HEK293 (cell line): ENCODE results near the gene KDM4D.

Experiments used
- CTCF ChIP-seq: fragments of 450-650 bp; formaldehyde crosslinking; IDR thresholded peaks from 2 replicates; pipeline ENCODE4 v1.5.1; 2016; ENCODE audit warnings: missing biosample characterization, missing genetic modification characterization
- HOXA7 ChIP-seq: sonication (generic); formaldehyde crosslinking; IDR thresholded peaks from 2 replicates; pipeline ENCODE4 v1.8.1; 2022; ENCODE audit warnings: missing genetic modification reagents, borderline replicate concordance
- KLF10 ChIP-seq: fragments of 450-650 bp; IDR thresholded peaks from 2 replicates; pipeline ENCODE4 v1.5.1; 2018; ENCODE audit warnings: missing biosample characterization, mild to moderate bottlenecking, missing genetic modification characterization
- KLF17 ChIP-seq: fragments of 450-650 bp; formaldehyde crosslinking; IDR thresholded peaks from 2 replicates; pipeline ENCODE4 v1.5.1; 2016; ENCODE audit warnings: missing biosample characterization, missing genetic modification characterization
- MYNN ChIP-seq: fragments of 450-650 bp; formaldehyde crosslinking; IDR thresholded peaks from 2 replicates; pipeline ENCODE4 v1.5.1; 2016; ENCODE audit warnings: missing biosample characterization, missing genetic modification characterization, borderline replicate concordance
- REST ChIP-seq: fragments of 450-650 bp; formaldehyde crosslinking; IDR thresholded peaks from 2 replicates; pipeline ENCODE4 v1.5.1; 2016; ENCODE audit warnings: missing biosample characterization, missing genetic modification characterization
- SP7 ChIP-seq: fragments of 450-650 bp; formaldehyde crosslinking; IDR thresholded peaks from 2 replicates; pipeline ENCODE4 v1.5.1; 2016; ENCODE audit warnings: missing biosample characterization, missing genetic modification characterization
- TCF7L2 ChIP-seq: IDR thresholded peaks from 2 replicates; pipeline ENCODE4 v1.6.1; 2011; ENCODE audit warnings: low read depth, mild to moderate bottlenecking, inconsistent platforms, low read length, moderate library complexity, borderline replicate concordance
- ZBTB17 ChIP-seq: fragments of 450-650 bp; formaldehyde crosslinking; IDR thresholded peaks from 2 replicates; pipeline ENCODE4 v1.5.1; 2016; ENCODE audit warnings: missing biosample characterization, missing genetic modification characterization
- ZNF114 ChIP-seq: fragments of 450-650 bp; formaldehyde crosslinking; IDR thresholded peaks from 2 replicates; pipeline ENCODE4 v1.5.0; 2017; ENCODE audit warnings: missing biosample characterization, missing genetic modification characterization
- ZNF146 ChIP-seq: fragments of 450-650 bp; formaldehyde crosslinking; IDR thresholded peaks from 2 replicates; pipeline ENCODE4 v1.5.1; 2016; ENCODE audit warnings: missing biosample characterization, missing genetic modification characterization
- ZNF18 ChIP-seq: fragments of 450-650 bp; formaldehyde crosslinking; IDR thresholded peaks from 2 replicates; pipeline ENCODE4 v1.5.1; 2016; ENCODE audit warnings: missing biosample characterization, missing genetic modification characterization
- ZNF2 ChIP-seq: fragments of 450-650 bp; formaldehyde crosslinking; IDR thresholded peaks from 2 replicates; pipeline ENCODE4 v1.5.1; 2016; ENCODE audit warnings: missing biosample characterization, missing genetic modification characterization
- ZNF274 ChIP-seq, 2 experiments: fragments of 200-500 bp in 1 of 2; fragments of 450-650 bp in 1 of 2; sonication (Bioruptor generic) in 1 of 2; formaldehyde crosslinking in 1 of 2; IDR thresholded peaks; 2 replicates each; pipeline versions ENCODE4 v1.5.1 to v1.6.1; 2014 to 2016; ENCODE audit warnings: borderline replicate concordance in 1 of 2, inconsistent platforms in 1 of 2, low read length in 1 of 2, missing biosample characterization in 1 of 2, missing genetic modification characterization in 1 of 2

GRCh38 chr11:94934362-94934761 lies 39.1 kb upstream of the KDM4D start:
- no peak for TF ChIP-seq ZBTB17 (tag by site-specific recombination)
- TF ChIP-seq TCF7L2 = no peak
- no peak for TF ChIP-seq CTCF (tag by site-specific recombination)
- no peak for TF ChIP-seq HOXA7
- TF ChIP-seq REST (tag by site-specific recombination) = no peak
- no peak for TF ChIP-seq KLF17
- no peak for TF ChIP-seq SP7
- TF ChIP-seq ZNF114 (tag by site-specific recombination) = no peak
- TF ChIP-seq KLF10 (tag by site-specific recombination) = no peak
- no peak for TF ChIP-seq MYNN (tag by site-specific recombination)
- TF ChIP-seq ZNF146 (tag by site-specific recombination) = no peak
- no peak for TF ChIP-seq ZNF18
- no peak for TF ChIP-seq ZNF274 (IDR thresholded peaks at IDR 0.05; ENCODE audit: low read length)
- no peak for TF ChIP-seq ZNF274 (tag by site-specific recombination; IDR thresholded peaks at IDR 0.05; ENCODE audit: borderline replicate concordance)
- TF ChIP-seq ZNF2 = no peak
